ENCODE measurements around the gene PUSL1.

PUSL1 gene

GRCh38 chr1:1270813-1271212 is 37.6 kb upstream of the PUSL1 start:
- POLR2A ChIA-PET (ENCODE audit: low non-redundant PET) = no interaction called here
- CTCF ChIA-PET = interaction anchor here (0.9 kb wide), 1 partner anchor 8 kb away, joined by 3 read pairs; no protein-coding TSS in a partner anchor

GRCh38 chr1:1272341-1273208 is 35.8 kb upstream of the PUSL1 start:
- H3K27ac ChIP-seq = peak overlapping the region; percentile 81
- no peak for DNase-seq (ENCODE audit: low spot score)
- ChIA-PET CTCF (interaction anchor here (0.6 kb wide), 1 partner anchor 21 kb away, joined by 3 read pairs; no protein-coding TSS in a partner anchor), POLR2A (ENCODE audit: low non-redundant PET) (interaction anchor here (0.5 to 1.0 kb wide), 3 partner anchors 42 to 110 kb away, joined by 3 to 4 read pairs (median 3); no protein-coding TSS in a partner anchor)
- TF ChIP-seq CTCF (conservative IDR thresholded peaks at IDR 0.05; ENCODE audit: low read depth) = no peak

More at GRCh38 chr1:1270813-1271212, 37.6 kb upstream of the PUSL1 start:
- peak overlapping the region; percentile 81 for H3K27ac ChIP-seq
- no peak for DNase-seq (ENCODE audit: low spot score)
- no peak for TF ChIP-seq CTCF (conservative IDR thresholded peaks at IDR 0.05; ENCODE audit: low read depth)

GRCh38 chr1:1273209-1273511 is 35.2 kb upstream of the PUSL1 start:
- ChIA-PET CTCF (no interaction called here), POLR2A (ENCODE audit: low non-redundant PET) (interaction anchor here (0.6 kb wide), 2 partner anchors 12 to 102 kb away, joined by 4 to 6 read pairs; no protein-coding TSS in a partner anchor)
- no peak for DNase-seq (ENCODE audit: low spot score)
- no peak for TF ChIP-seq CTCF (conservative IDR thresholded peaks at IDR 0.05; ENCODE audit: low read depth)
- H3K27ac ChIP-seq = peak overlapping the region; percentile 81

- CTCF ChIA-PET = interaction anchor here (0.8 kb wide), 1 partner anchor 23 kb away, joined by 5 read pairs; no protein-coding TSS in a partner anchor
- POLR2A ChIA-PET (ENCODE audit: low non-redundant PET) = interaction anchor here (0.5 to 0.6 kb wide), 3 partner anchors 12 to 102 kb away, joined by 4 to 10 read pairs (median 6); no protein-coding TSS in a partner anchor
Measured at GRCh38 chr1:1273512-1274298, 34.7 kb upstream of the PUSL1 start, which contains the start of gene UBE2J2. UBE2J2 (minus strand) TSS chr1:1273854; CDS start chr1:1267992, 5,862 bp downstream.

GRCh38 chr1:1274299-1274930 is 34.0 kb upstream of the PUSL1 start:
- TF ChIP-seq CTCF (conservative IDR thresholded peaks at IDR 0.05; ENCODE audit: low read depth) = no peak
- ChIA-PET POLR2A (ENCODE audit: low non-redundant PET) (interaction anchor here (0.5 kb wide), 1 partner anchor 77 kb away, joined by 10 read pairs; no protein-coding TSS in a partner anchor), CTCF (interaction anchor here (0.8 kb wide), 1 partner anchor 24 kb away, joined by 5 read pairs; no protein-coding TSS in a partner anchor)
- peak overlapping the region; percentile 81 for H3K27ac ChIP-seq
- no peak for DNase-seq (ENCODE audit: low spot score)

More at GRCh38 chr1:1273512-1274298, 34.7 kb upstream of the PUSL1 start, which contains the start of gene UBE2J2:
- peak; percentile 95 for DNase-seq (ENCODE audit: low spot score)
- H3K27ac ChIP-seq = peak within 1 kb of the TSS; percentile 81
- TF ChIP-seq CTCF (conservative IDR thresholded peaks at IDR 0.05; ENCODE audit: low read depth) = no peak

Measured in RWPE1 (cell line).